ENCODE measurements around the gene CLSTN3. TPM values are rescaled to one million over a fixed set of nuclear protein-coding genes. Genes with fewer than 3 reads are reported as not detected.

Gene CLSTN3
- total and polyA plus RNA-seq, 2 donors (not counting 3 experiments of a cell fraction or from before 2014, with no cell fraction given): 27.8 to 45.9 TPM

- intact Hi-C loops (cut with micrococcal nuclease): no loop called here
- Histone ChIP-seq H3K9ac (replicated peaks; ENCODE audit: extremely low read depth, insufficient read depth, low read length) (no peak overlapping the region), H3K27ac (ENCODE audit: insufficient read depth, low read depth, low read length) (no peak overlapping the region), H3K4me1 (ENCODE audit: control insufficient read depth, extremely low read depth, insufficient read depth, low read length) (peaks cover 14% of the 10 kb centered on the region), H3K27me3 (ENCODE audit: control insufficient read depth in 2 of 2, insufficient read depth in 2 of 2, low read length in 2 of 2) (no peaks in the 10 kb centered on the region), H2AFZ (ENCODE audit: low read depth, low read length) (no peak overlapping the region), H3K9me1 (replicated peaks; ENCODE audit: control insufficient read depth, extremely low read depth, insufficient read depth, low read length) (no peaks in the 10 kb centered on the region), H4K20me1 (replicated peaks; ENCODE audit: control insufficient read depth, extremely low read depth, insufficient read depth, low read length) (no peaks in the 10 kb centered on the region), H3K4me2 (ENCODE audit: insufficient read depth, low read length) (no peak overlapping the region), H3K9me3 (replicated peaks; ENCODE audit: control insufficient read depth, insufficient read depth, low read length) (no peaks in the 10 kb centered on the region), H3K4me3 (replicated peaks in 1 of 3; ENCODE audit: insufficient read depth in 1 of 3, low read depth in 1 of 3, low read length in 3 of 3) (no peak overlapping the region), H3K79me2 (ENCODE audit: control insufficient read depth, insufficient read depth, low read length) (no peaks in the 10 kb centered on the region), H3K36me3 (ENCODE audit: control insufficient read depth in 2 of 2, extremely low read depth in 1 of 2, insufficient read depth in 2 of 2, low read length in 2 of 2) (peaks cover 0 to 11% of the 10 kb centered on the region in 2 experiments)
- dilution Hi-C loops (cut with MboI; ENCODE audit: extremely low pct_ligation_motif_present, low sequenced_read_pairs): no loop called here
- CTCF ChIA-PET: interaction anchor here (1.3 to 4.9 kb wide), 4 partner anchors 16 to 42 kb away, joined by 5 to 26 read pairs (median 13); partner anchors contain the start of genes C1RL and PEX5
- TF ChIP-seq MYC (IDR thresholded peaks at IDR 0.05; ENCODE audit: low read depth, low read length) (no peak), POLR2A (IDR thresholded peaks at IDR 0.05; ENCODE audit: low read depth, low read length) (no peak), EZH2 (IDR thresholded peaks at IDR 0.05; ENCODE audit: borderline replicate concordance, low read depth, low read length, severe bottlenecking) (no peak), POLR2AphosphoS5 (IDR thresholded peaks at IDR 0.05; ENCODE audit: insufficient read depth, low read depth, low read length) (no peak), CTCF (IDR thresholded peaks at IDR 0.05; ENCODE audit: extremely low read depth in 1 of 2, insufficient read depth in 1 of 2, low read depth in 1 of 2, low read length in 2 of 2) (no peak), FOS (IDR thresholded peaks at IDR 0.05; ENCODE audit: borderline replicate concordance, insufficient read depth, low read length) (no peak), GATA2 (IDR thresholded peaks at IDR 0.05; ENCODE audit: insufficient read depth, insufficient read length, low read depth, low read length) (no peak), JUN (IDR thresholded peaks at IDR 0.05; ENCODE audit: borderline replicate concordance, insufficient read depth, insufficient read length, low read depth) (no peak), MAX (IDR thresholded peaks at IDR 0.05; ENCODE audit: insufficient read depth, insufficient read length) (no peak)
- POLR2A ChIA-PET: no interaction called here
- no peak for FAIRE-seq
- no TSS peak for BruUV-seq (replicated peaks)
- no peak for DNase-seq (ENCODE audit: low read depth, low spot score)
These were observed 16.7 kb downstream of the CLSTN3 start for GRCh38 chr12:7146906-7147305.

All from endothelial cell of umbilical vein (primary cell).